ENCODE results near the gene AOPEP. TPM values are rescaled to one million over a fixed set of nuclear protein-coding genes. Genes with fewer than 3 reads are reported as not detected.

AOPEP gene
- total and polyA plus RNA-seq, 2 of the 13 experiments (the other 11 are each of a cell fraction or from before 2014, with no cell fraction given): 22.2 to 41.6 TPM

DNA sequence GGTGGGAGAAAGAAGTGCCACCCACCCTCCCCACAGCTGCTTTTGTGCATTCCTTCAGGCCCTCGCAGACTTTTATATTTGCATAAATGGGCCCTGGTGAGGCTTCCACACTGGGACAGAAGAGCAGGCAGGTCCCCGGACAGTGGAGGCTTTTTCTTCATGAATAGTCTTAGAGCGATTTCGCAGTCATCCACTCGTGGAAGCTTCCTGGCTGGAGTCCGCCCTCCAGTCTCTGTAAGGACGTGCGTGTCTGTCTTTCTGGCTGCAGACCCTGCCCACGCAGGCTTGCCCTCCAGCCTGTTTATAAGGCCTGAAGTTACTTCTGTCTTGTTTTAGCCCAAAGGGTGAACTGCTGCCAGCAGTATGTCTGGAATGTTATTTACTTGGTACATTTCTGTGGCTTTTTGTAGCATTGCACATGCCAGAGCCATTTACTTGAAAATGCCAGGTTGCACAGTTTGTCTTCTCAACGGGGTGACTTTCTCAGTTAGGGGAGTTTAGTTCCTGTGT, 195.7 kb downstream of the AOPEP start (continued):
- TF ChIP-seq LRRFIP1 (CRISPR knock-in tag; conservative IDR thresholded peaks at IDR 0.05) (no peak), KIAA2018 (CRISPR knock-in tag; IDR thresholded peaks at IDR 0.05; ENCODE audit: borderline replicate concordance) (no peak), ZNF326 (CRISPR knock-in tag; IDR thresholded peaks at IDR 0.05; ENCODE audit: borderline replicate concordance) (no peak), ZNF550 (CRISPR knock-in tag; IDR thresholded peaks at IDR 0.05; ENCODE audit: borderline replicate concordance) (no peak), ZNF430 (CRISPR knock-in tag; IDR thresholded peaks at IDR 0.05) (no peak), NFE2 (CRISPR knock-in tag; IDR thresholded peaks at IDR 0.05) (no peak), HES4 (CRISPR knock-in tag; IDR thresholded peaks at IDR 0.05; ENCODE audit: borderline replicate concordance) (no peak), ZNF607 (CRISPR knock-in tag; IDR thresholded peaks at IDR 0.05; ENCODE audit: borderline replicate concordance) (peak; percentile 53; the same call in 1 of the 2 replicates), ZNF180 (CRISPR knock-in tag; IDR thresholded peaks at IDR 0.05; ENCODE audit: borderline replicate concordance, low read depth) (no peak), ADNP (CRISPR knock-in tag; IDR thresholded peaks at IDR 0.05) (no peak), BHLHE40 (IDR thresholded peaks at IDR 0.05; ENCODE audit: low read length) (no peak), MXD4 (CRISPR knock-in tag; IDR thresholded peaks at IDR 0.05) (no peak)
- TF ChIP-seq, protein P1, sequence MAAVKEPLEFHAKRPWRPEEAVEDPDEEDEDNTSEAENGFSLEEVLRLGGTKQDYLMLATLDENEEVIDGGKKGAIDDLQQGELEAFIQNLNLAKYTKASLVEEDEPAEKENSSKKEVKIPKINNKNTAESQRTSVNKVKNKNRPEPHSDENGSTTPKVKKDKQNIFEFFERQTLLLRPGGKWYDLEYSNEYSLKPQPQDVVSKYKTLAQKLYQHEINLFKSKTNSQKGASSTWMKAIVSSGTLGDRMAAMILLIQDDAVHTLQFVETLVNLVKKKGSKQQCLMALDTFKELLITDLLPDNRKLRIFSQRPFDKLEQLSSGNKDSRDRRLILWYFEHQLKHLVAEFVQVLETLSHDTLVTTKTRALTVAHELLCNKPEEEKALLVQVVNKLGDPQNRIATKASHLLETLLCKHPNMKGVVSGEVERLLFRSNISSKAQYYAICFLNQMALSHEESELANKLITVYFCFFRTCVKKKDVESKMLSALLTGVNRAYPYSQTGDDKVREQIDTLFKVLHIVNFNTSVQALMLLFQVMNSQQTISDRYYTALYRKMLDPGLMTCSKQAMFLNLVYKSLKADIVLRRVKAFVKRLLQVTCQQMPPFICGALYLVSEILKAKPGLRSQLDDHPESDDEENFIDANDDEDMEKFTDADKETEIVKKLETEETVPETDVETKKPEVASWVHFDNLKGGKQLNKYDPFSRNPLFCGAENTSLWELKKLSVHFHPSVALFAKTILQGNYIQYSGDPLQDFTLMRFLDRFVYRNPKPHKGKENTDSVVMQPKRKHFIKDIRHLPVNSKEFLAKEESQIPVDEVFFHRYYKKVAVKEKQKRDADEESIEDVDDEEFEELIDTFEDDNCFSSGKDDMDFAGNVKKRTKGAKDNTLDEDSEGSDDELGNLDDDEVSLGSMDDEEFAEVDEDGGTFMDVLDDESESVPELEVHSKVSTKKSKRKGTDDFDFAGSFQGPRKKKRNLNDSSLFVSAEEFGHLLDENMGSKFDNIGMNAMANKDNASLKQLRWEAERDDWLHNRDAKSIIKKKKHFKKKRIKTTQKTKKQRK (IDR thresholded peaks at IDR 0.05; ENCODE audit: low read length): no peak
- TF ChIP-seq, protein P2, sequence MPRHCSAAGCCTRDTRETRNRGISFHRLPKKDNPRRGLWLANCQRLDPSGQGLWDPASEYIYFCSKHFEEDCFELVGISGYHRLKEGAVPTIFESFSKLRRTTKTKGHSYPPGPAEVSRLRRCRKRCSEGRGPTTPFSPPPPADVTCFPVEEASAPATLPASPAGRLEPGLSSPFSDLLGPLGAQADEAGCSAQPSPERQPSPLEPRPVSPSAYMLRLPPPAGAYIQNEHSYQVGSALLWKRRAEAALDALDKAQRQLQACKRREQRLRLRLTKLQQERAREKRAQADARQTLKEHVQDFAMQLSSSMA (CRISPR knock-in tag; IDR thresholded peaks at IDR 0.05): no peak
